Measurements from ENCODE around the gene MEOX2.

The MEOX2 gene

GRCh38 chr7:15686295-15686956 is at the start of gene MEOX2:
Gene MEOX2, minus strand, starts transcription at chr7:15686683. Its CDS starts 281 bp downstream, at chr7:15686402.
- no peak within 1 kb of the TSS for H3K4me3 Mint-ChIP-seq
- H3K27me3 Mint-ChIP-seq, result peaks cover 46% of the 10 kb centered on the region
- no peaks in the 10 kb centered on the region for H3K36me3 Mint-ChIP-seq (ENCODE audit: low read depth)
- H3K9me3 Mint-ChIP-seq, result no peaks in the 10 kb centered on the region
- no peaks in the 10 kb centered on the region for H3K4me1 Mint-ChIP-seq (ENCODE audit: low read depth)
- no peak within 1 kb of the TSS for H3K27ac Mint-ChIP-seq

- H3K4me3 Mint-ChIP-seq, result no peak overlapping the region
- H3K9me3 Mint-ChIP-seq, result no peaks in the 10 kb centered on the region
- H3K36me3 Mint-ChIP-seq (ENCODE audit: low read depth), result no peaks in the 10 kb centered on the region
- H3K27me3 Mint-ChIP-seq, result no peaks in the 10 kb centered on the region
- no peaks in the 10 kb centered on the region for H3K4me1 Mint-ChIP-seq (ENCODE audit: low read depth)
- H3K27ac Mint-ChIP-seq, result no peak overlapping the region
These were observed 43.3 kb upstream of the MEOX2 start for GRCh38 chr7:15729746-15730145.

- H3K27me3 Mint-ChIP-seq, result no peaks in the 10 kb centered on the region
- H3K36me3 Mint-ChIP-seq (ENCODE audit: low read depth), result no peaks in the 10 kb centered on the region
- H3K4me1 Mint-ChIP-seq (ENCODE audit: low read depth), result no peaks in the 10 kb centered on the region
- no peaks in the 10 kb centered on the region for H3K9me3 Mint-ChIP-seq
- H3K27ac Mint-ChIP-seq, result no peak overlapping the region
- no peak overlapping the region for H3K4me3 Mint-ChIP-seq
These were observed 38.6 kb upstream of the MEOX2 start for GRCh38 chr7:15725051-15725450.

GRCh38 chr7:15723841-15724240 is 37.4 kb upstream of the MEOX2 start:
- no peaks in the 10 kb centered on the region for H3K27me3 Mint-ChIP-seq
- no peaks in the 10 kb centered on the region for H3K9me3 Mint-ChIP-seq
- H3K36me3 Mint-ChIP-seq (ENCODE audit: low read depth), result no peaks in the 10 kb centered on the region
- H3K4me3 Mint-ChIP-seq, result no peak overlapping the region
- H3K27ac Mint-ChIP-seq, result no peak overlapping the region
- no peaks in the 10 kb centered on the region for H3K4me1 Mint-ChIP-seq (ENCODE audit: low read depth)

GRCh38 chr7:15720849-15721471 is 34.5 kb upstream of the MEOX2 start:
- no peaks in the 10 kb centered on the region for H3K36me3 Mint-ChIP-seq (ENCODE audit: low read depth)
- H3K27me3 Mint-ChIP-seq, result no peaks in the 10 kb centered on the region
- H3K27ac Mint-ChIP-seq, result no peak overlapping the region
- H3K9me3 Mint-ChIP-seq, result no peaks in the 10 kb centered on the region
- H3K4me3 Mint-ChIP-seq, result no peak overlapping the region
- no peaks in the 10 kb centered on the region for H3K4me1 Mint-ChIP-seq (ENCODE audit: low read depth)

GRCh38 chr7:15719311-15719710 is 32.8 kb upstream of the MEOX2 start:
- H3K9me3 Mint-ChIP-seq, result no peaks in the 10 kb centered on the region
- H3K27ac Mint-ChIP-seq, result no peak overlapping the region
- no peaks in the 10 kb centered on the region for H3K36me3 Mint-ChIP-seq (ENCODE audit: low read depth)
- no peaks in the 10 kb centered on the region for H3K4me1 Mint-ChIP-seq (ENCODE audit: low read depth)
- no peaks in the 10 kb centered on the region for H3K27me3 Mint-ChIP-seq
- no peak overlapping the region for H3K4me3 Mint-ChIP-seq

GRCh38 chr7:15715435-15715834 is 29.0 kb upstream of the MEOX2 start:
- no peak overlapping the region for H3K4me3 Mint-ChIP-seq
- H3K4me1 Mint-ChIP-seq (ENCODE audit: low read depth), result no peaks in the 10 kb centered on the region
- no peaks in the 10 kb centered on the region for H3K27me3 Mint-ChIP-seq
- H3K9me3 Mint-ChIP-seq, result peaks cover 9% of the 10 kb centered on the region
- no peaks in the 10 kb centered on the region for H3K36me3 Mint-ChIP-seq (ENCODE audit: low read depth)
- no peak overlapping the region for H3K27ac Mint-ChIP-seq

- no peaks in the 10 kb centered on the region for H3K36me3 Mint-ChIP-seq (ENCODE audit: low read depth)
- H3K4me3 Mint-ChIP-seq, result no peak overlapping the region
- no peaks in the 10 kb centered on the region for H3K27me3 Mint-ChIP-seq
- peaks cover 4% of the 10 kb centered on the region for H3K4me1 Mint-ChIP-seq (ENCODE audit: low read depth)
- H3K9me3 Mint-ChIP-seq, result peaks cover 13% of the 10 kb centered on the region
- H3K27ac Mint-ChIP-seq, result no peak overlapping the region
These were observed 23.5 kb upstream of the MEOX2 start for GRCh38 chr7:15709978-15710377.

GRCh38 chr7:15707570-15707969 is 21.1 kb upstream of the MEOX2 start:
- peaks cover 4% of the 10 kb centered on the region for H3K4me1 Mint-ChIP-seq (ENCODE audit: low read depth)
- no peaks in the 10 kb centered on the region for H3K27me3 Mint-ChIP-seq
- H3K27ac Mint-ChIP-seq, result no peak overlapping the region
- peaks cover 4% of the 10 kb centered on the region for H3K9me3 Mint-ChIP-seq
- H3K4me3 Mint-ChIP-seq, result no peak overlapping the region
- no peaks in the 10 kb centered on the region for H3K36me3 Mint-ChIP-seq (ENCODE audit: low read depth)

- Mint-ChIP-seq H3K36me3 (ENCODE audit: low read depth) (no peaks in the 10 kb centered on the region), H3K4me3 (no peak overlapping the region), H3K27me3 (no peaks in the 10 kb centered on the region), H3K4me1 (ENCODE audit: low read depth) (no peaks in the 10 kb centered on the region), H3K9me3 (no peaks in the 10 kb centered on the region), H3K27ac (no peak overlapping the region)
These were observed 17.2 kb upstream of the MEOX2 start for GRCh38 chr7:15703732-15704131.

- H3K36me3 Mint-ChIP-seq (ENCODE audit: low read depth), result no peaks in the 10 kb centered on the region
- peaks cover 3% of the 10 kb centered on the region for H3K9me3 Mint-ChIP-seq
- peaks cover 14% of the 10 kb centered on the region for H3K27me3 Mint-ChIP-seq
- H3K4me1 Mint-ChIP-seq (ENCODE audit: low read depth), result no peaks in the 10 kb centered on the region
- no peak overlapping the region for H3K4me3 Mint-ChIP-seq
- no peak overlapping the region for H3K27ac Mint-ChIP-seq
These were observed 6.1 kb upstream of the MEOX2 start for GRCh38 chr7:15692501-15693020.

GRCh38 chr7:15688911-15689310 is 2.4 kb upstream of the MEOX2 start:
- Mint-ChIP-seq H3K27me3 (peaks cover 46% of the 10 kb centered on the region), H3K36me3 (ENCODE audit: low read depth) (no peaks in the 10 kb centered on the region), H3K4me3 (no peak overlapping the region), H3K9me3 (peaks cover 3% of the 10 kb centered on the region), H3K4me1 (ENCODE audit: low read depth) (no peaks in the 10 kb centered on the region), H3K27ac (no peak overlapping the region)

- H3K4me1 Mint-ChIP-seq (ENCODE audit: low read depth), result no peaks in the 10 kb centered on the region
- no peaks in the 10 kb centered on the region for H3K36me3 Mint-ChIP-seq (ENCODE audit: low read depth)
- no peak overlapping the region for H3K4me3 Mint-ChIP-seq
- no peak overlapping the region for H3K27ac Mint-ChIP-seq
- H3K9me3 Mint-ChIP-seq, result peaks cover 3% of the 10 kb centered on the region
- peaks cover 46% of the 10 kb centered on the region for H3K27me3 Mint-ChIP-seq
These were observed 1.8 kb upstream of the MEOX2 start for GRCh38 chr7:15688279-15688626.

GRCh38 chr7:15687546-15688278 is 1.2 kb upstream of the MEOX2 start:
- no peak overlapping the region for H3K4me3 Mint-ChIP-seq
- no peak overlapping the region for H3K27ac Mint-ChIP-seq
- H3K9me3 Mint-ChIP-seq, result peaks cover 3% of the 10 kb centered on the region
- no peaks in the 10 kb centered on the region for H3K4me1 Mint-ChIP-seq (ENCODE audit: low read depth)
- no peaks in the 10 kb centered on the region for H3K36me3 Mint-ChIP-seq (ENCODE audit: low read depth)
- peaks cover 46% of the 10 kb centered on the region for H3K27me3 Mint-ChIP-seq

GRCh38 chr7:15686957-15687545 is 568 bp upstream of the MEOX2 start:
- H3K27me3 Mint-ChIP-seq, result peaks cover 46% of the 10 kb centered on the region
- H3K36me3 Mint-ChIP-seq (ENCODE audit: low read depth), result no peaks in the 10 kb centered on the region
- H3K27ac Mint-ChIP-seq, result no peak overlapping the region
- H3K4me3 Mint-ChIP-seq, result no peak overlapping the region
- no peaks in the 10 kb centered on the region for H3K4me1 Mint-ChIP-seq (ENCODE audit: low read depth)
- H3K9me3 Mint-ChIP-seq, result peaks cover 3% of the 10 kb centered on the region

Measured in stimulated activated naive CD8-positive, alpha-beta T cell treated with anti-CD3 and anti-CD28 coated beads, Interleukin-15, Interleukin-2, amounts not matched to agents 100 ng/mL and 50 ng/mL, for 24 hours (primary cell).